Heart left ventricle (tissue), 13 donors: ENCODE results near the gene FOXRED1.

Source experiments
- POLR2A ChIP-seq, 2 donors: fragments of 450-650 bp; IDR thresholded peaks; one replicate each; pipeline ENCODE4 v1.6.1; 2017; ENCODE audit warnings: antibody characterized with exemption in 2 of 2, mild to moderate bottlenecking in 2 of 2, moderate library complexity in 2 of 2
- TF ChIP-seq, protein P1 (sequence below), 12 donors: fragments of 200-600 bp; sonication (generic) in 4 of 12; IDR thresholded peaks; one replicate each; pipeline versions ENCODE4 v1.5.0 to v1.8.0; 2018 to 2022; ENCODE audit warnings: antibody characterized with exemption in 12 of 12, mild to moderate bottlenecking in 5 of 12
- donor health status: ischemic (EF 13 %, LVEDD 7.1; RV severe dilation, severe dysfunction).
- donor health status: DM: no; HTN: yes; CAD: no.
- donor health status: DM: no; HTN: no; CAD: no.
- donor health status: ischemic (EF 25% LVEDD 6.9; RV normal size, moderate dysfunction).
- donor health status: ischemic (EF 25% LVEDD 5.7; RV mildly dilated, moderate dysfunction).
- donor health status: ischemic (EF 35%, LVEDD 5.7; RV mildly dilated, moderate dysfunction).
- donor health status: nonischemic (EF 11% LVEDD 7.7; RV severe dilation, severe dysfunction).
- donor health status: DM: yes; HTN: yes; CAD: no.
- donor health status: PGD.
- donor health status: ischemic (EF 29% LVEDD 5.4; RV normal size, mild dysfunction).
- donor health status: nonischemic (EF 23%, LVEDD 6.1; RV moderate dilation, normal function).

GRCh38 chr11:126293726-126294125 lies 24.8 kb downstream of the FOXRED1 start:
- no peak for TF ChIP-seq POLR2A (IDR thresholded peaks at IDR 0.05)
- TF ChIP-seq, protein P1, sequence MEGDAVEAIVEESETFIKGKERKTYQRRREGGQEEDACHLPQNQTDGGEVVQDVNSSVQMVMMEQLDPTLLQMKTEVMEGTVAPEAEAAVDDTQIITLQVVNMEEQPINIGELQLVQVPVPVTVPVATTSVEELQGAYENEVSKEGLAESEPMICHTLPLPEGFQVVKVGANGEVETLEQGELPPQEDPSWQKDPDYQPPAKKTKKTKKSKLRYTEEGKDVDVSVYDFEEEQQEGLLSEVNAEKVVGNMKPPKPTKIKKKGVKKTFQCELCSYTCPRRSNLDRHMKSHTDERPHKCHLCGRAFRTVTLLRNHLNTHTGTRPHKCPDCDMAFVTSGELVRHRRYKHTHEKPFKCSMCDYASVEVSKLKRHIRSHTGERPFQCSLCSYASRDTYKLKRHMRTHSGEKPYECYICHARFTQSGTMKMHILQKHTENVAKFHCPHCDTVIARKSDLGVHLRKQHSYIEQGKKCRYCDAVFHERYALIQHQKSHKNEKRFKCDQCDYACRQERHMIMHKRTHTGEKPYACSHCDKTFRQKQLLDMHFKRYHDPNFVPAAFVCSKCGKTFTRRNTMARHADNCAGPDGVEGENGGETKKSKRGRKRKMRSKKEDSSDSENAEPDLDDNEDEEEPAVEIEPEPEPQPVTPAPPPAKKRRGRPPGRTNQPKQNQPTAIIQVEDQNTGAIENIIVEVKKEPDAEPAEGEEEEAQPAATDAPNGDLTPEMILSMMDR (IDR thresholded peaks at IDR 0.05) = no peak
